Thoracic aorta (tissue), 2 donors: ENCODE results near the gene HECTD1. TPM values are rescaled to one million over a fixed set of nuclear protein-coding genes. Genes with fewer than 3 reads are reported as not detected.
A peak's percentile ranks its signal among the peaks of the same experiment; 100 is the strongest.

Experiments
- ATAC-seq: fragments of 150-250 bp; one replicate; pipeline ENCODE4 v1.8.0; 2017; ENCODE audit warnings: low read depth; ENCODE audit not compliant: insufficient number of reproducible peaks, low FRiP score
- DNase-seq: peaks from one replicate; pipeline ENCODE4 v3.0.0-alpha.2; 2020; ENCODE audit warnings: low spot score
- H3K27ac ChIP-seq, 2 donors: fragments of 200-600 bp; sonication (generic); 1 replicate in 1 of 2; 2 replicates in 1 of 2; pipeline ENCODE4 v1.5.1; 2016; ENCODE audit warnings: mild to moderate bottlenecking in 2 of 2, moderate library complexity in 2 of 2
- H3K27me3 ChIP-seq: fragments of 200-600 bp; sonication (generic); replicated peaks from 2 replicates; pipeline ENCODE4 v1.6.0; 2016; ENCODE audit warnings: mild to moderate bottlenecking; ENCODE audit not compliant: insufficient read depth
- H3K36me3 ChIP-seq: fragments of 200-600 bp; sonication (generic); one replicate; pipeline ENCODE4 v1.5.1; 2016
- H3K4me1 ChIP-seq, 2 donors: fragments of 200-600 bp; sonication (generic); 1 replicate in 1 of 2; 2 replicates in 1 of 2; pipeline versions ENCODE4 v1.5.1 to v1.6.0; 2016; ENCODE audit warnings: low read depth in 2 of 2, mild to moderate bottlenecking in 1 of 2; ENCODE audit not compliant: control insufficient read depth in 1 of 2
- H3K4me3 ChIP-seq: fragments of 200-600 bp; sonication (generic); 2 replicates; pipeline ENCODE4 v1.5.1; 2016; ENCODE audit warnings: mild to moderate bottlenecking
- H3K9me3 ChIP-seq: fragments of 200-600 bp; sonication (generic); 2 replicates; pipeline ENCODE4 v1.5.1; 2016
- total RNA-seq, 2 donors: library from RNA; depleted of rRNA; stranded (reverse); fragments of >200 nt; gene quantifications; one replicate each; pipeline versions ENCODE4 v1.1.0 to v1.2.3, GENCODE V29; 2016
- TF ChIP-seq, protein P1 (sequence below): fragments of 200-600 bp; sonication (generic); IDR thresholded peaks from one replicate; pipeline ENCODE4 v1.5.1; 2019; ENCODE audit warnings: antibody characterized with exemption

The HECTD1 gene
- total RNA-seq, 2 donors from 2014 or later, result 82.6 to 185 TPM

DNA sequence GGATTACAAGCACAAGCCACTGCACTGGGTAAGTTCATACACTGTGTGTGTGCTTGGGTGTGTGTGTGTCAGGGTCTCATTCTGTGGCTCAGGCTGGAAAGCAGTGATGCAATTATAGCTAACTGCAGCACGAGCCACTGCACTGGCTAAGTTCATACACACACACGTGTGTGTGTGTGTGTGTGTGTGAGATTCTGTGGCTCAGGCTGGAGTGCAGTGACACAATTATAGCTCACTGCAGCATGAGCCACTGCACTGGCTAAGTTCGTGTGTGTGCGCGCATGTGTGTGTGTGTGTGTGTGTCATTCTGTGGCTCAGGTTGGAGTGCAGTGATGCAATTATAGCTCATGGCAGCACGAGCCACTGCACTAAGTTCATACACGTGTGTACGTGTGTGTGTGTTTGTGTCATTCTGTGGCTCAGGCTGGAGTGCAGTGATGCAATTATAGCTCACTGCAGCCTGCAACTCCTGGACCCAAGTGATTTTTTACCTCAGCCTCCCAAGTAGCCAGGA is 85.4 kb downstream of the HECTD1 start:
- ATAC-seq, result no peak

DNA sequence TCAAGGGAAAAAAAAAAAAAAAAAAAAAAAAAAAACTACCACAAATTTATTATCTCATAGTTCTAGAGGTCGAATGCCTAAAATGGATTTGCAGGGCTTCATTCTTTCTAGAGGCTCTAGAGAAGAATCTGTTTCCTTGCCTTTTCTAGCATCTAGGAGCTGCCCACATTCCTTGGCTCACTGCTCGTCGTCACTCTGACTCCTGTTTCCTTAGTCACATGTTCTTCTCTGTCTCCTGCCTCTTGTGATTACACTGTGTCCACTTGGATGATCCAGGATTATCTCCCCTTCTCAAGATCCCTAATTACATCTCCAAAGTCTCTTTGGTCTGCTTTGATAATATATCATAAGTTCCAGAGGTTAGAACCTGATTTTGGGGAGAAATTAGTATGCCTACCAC is 88.7 kb downstream of the HECTD1 start:
- Histone ChIP-seq H3K27me3 (no peaks in the 10 kb centered on the region), H3K27ac (no peak overlapping the region), H3K4me1 (no peaks in the 10 kb centered on the region), H3K4me3 (no peak overlapping the region), H3K9me3 (no peaks in the 10 kb centered on the region), H3K36me3 (peaks cover 54% of the 10 kb centered on the region)
- DNase-seq, result no peak
- TF ChIP-seq, protein P1, sequence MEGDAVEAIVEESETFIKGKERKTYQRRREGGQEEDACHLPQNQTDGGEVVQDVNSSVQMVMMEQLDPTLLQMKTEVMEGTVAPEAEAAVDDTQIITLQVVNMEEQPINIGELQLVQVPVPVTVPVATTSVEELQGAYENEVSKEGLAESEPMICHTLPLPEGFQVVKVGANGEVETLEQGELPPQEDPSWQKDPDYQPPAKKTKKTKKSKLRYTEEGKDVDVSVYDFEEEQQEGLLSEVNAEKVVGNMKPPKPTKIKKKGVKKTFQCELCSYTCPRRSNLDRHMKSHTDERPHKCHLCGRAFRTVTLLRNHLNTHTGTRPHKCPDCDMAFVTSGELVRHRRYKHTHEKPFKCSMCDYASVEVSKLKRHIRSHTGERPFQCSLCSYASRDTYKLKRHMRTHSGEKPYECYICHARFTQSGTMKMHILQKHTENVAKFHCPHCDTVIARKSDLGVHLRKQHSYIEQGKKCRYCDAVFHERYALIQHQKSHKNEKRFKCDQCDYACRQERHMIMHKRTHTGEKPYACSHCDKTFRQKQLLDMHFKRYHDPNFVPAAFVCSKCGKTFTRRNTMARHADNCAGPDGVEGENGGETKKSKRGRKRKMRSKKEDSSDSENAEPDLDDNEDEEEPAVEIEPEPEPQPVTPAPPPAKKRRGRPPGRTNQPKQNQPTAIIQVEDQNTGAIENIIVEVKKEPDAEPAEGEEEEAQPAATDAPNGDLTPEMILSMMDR, result no peak
- ATAC-seq, result no peak

More for the DNA sequence above, 85.4 kb downstream of the HECTD1 start:
- H3K36me3 ChIP-seq, result peaks cover 49% of the 10 kb centered on the region
- H3K27ac ChIP-seq, result no peak overlapping the region
- no peaks in the 10 kb centered on the region for H3K27me3 ChIP-seq
- TF ChIP-seq, protein P1, result no peak
- H3K9me3 ChIP-seq, result no peaks in the 10 kb centered on the region
- no peaks in the 10 kb centered on the region for H3K4me1 ChIP-seq
- DNase-seq, result no peak
- no peak overlapping the region for H3K4me3 ChIP-seq

DNA sequence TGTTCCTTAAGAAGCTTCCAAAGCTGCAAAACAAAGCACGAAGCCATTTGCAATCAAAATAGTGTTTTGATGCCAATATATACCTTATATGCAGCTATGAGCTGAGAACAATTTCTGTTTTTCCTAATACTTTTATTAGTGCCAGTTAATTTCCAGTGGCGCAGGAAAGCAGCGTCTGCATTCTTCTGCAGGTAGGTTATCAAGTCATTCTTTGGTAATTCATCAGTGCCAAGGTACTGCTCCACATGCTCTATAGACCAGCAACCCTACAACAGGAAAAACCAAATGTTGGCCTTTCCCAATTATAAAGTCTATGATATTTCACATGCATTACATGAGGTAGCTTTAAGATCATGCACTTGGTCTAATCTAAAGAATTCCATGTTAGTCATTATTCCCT is 93.8 kb downstream of the HECTD1 start:
- Histone ChIP-seq H3K4me1 (no peaks in the 10 kb centered on the region), H3K36me3 (peaks cover 65% of the 10 kb centered on the region)
- no peak for DNase-seq

DNA sequence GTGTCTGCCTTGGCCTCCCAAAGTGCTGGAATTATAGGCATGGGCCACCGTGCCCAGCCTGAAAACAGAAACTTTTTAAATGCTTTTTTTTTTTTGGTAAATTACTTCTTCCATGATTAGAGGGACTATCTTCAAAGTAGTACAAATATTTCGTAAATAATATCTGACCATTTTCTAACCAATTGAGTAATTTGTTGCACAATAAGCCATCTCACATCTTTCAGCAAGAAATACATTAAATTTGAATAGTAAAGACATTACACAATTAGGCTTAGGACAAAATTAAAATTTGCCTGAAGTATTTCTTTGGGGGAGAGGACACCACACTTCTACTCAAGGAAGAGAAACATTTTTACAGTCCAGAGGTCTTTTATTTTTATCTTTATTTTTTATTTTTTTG is 96.7 kb downstream of the HECTD1 start:
- DNase-seq (no peak), ATAC-seq (no peak)
- Histone ChIP-seq H3K27ac (no peak overlapping the region), H3K36me3 (peaks cover 75% of the 10 kb centered on the region), H3K9me3 (no peaks in the 10 kb centered on the region), H3K4me1 (no peaks in the 10 kb centered on the region), H3K4me3 (no peak overlapping the region), H3K27me3 (no peaks in the 10 kb centered on the region)
- TF ChIP-seq, protein P1, result no peak

More for the DNA sequence above, 93.8 kb downstream of the HECTD1 start:
- TF ChIP-seq, protein P1, result no peak
- no peak overlapping the region for H3K27ac ChIP-seq
- no peak overlapping the region for H3K4me3 ChIP-seq
- no peak for ATAC-seq
- H3K9me3 ChIP-seq, result no peaks in the 10 kb centered on the region
- H3K27me3 ChIP-seq, result no peaks in the 10 kb centered on the region

DNA sequence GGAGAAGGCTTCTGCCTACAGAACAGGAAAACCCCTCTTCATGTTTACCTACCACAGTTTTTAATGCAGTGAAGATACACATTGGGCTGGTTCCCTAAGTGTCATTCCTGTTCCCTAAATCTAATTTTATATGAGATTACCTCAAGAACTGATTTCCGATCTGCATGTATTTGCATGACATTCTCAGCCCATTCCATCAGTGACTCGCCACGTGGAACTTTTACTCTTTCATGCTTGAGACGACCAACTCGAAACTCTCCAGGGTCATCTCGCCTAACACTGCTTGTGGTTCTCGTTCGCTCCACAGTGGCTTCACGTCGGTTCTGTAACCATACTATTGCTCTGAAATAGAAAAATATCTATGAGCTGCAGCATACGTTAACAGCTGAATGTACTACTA is 98.3 kb downstream of the HECTD1 start:
- no peak for DNase-seq
- H3K27ac ChIP-seq, result no peak overlapping the region
- no peaks in the 10 kb centered on the region for H3K9me3 ChIP-seq
- peaks cover 74% of the 10 kb centered on the region for H3K36me3 ChIP-seq
- no peaks in the 10 kb centered on the region for H3K27me3 ChIP-seq
- peak; percentile 28 for ATAC-seq
- H3K4me1 ChIP-seq, result no peaks in the 10 kb centered on the region
- H3K4me3 ChIP-seq, result no peak overlapping the region
- TF ChIP-seq, protein P1, result no peak
